HG03095 (cell line): ENCODE measurements around the gene ZNF280B.

ENCODE experiments used
- ATAC-seq: cut with Tn5 transposase; IDR thresholded peaks from one replicate; pipeline ENCODE4 v1.9.1; 2021; ENCODE audit warnings: moderate library complexity; ENCODE audit not compliant: unreplicated experiment

ZNF280B gene

GRCh38 chr22:22440188-22440587 lies 68.4 kb downstream of the ZNF280B start:
- ATAC-seq = no peak
